ENCODE results near the gene AGO3.
A peak's percentile ranks its signal among the peaks of the same experiment; 100 is the strongest.

Gene AGO3

DNA sequence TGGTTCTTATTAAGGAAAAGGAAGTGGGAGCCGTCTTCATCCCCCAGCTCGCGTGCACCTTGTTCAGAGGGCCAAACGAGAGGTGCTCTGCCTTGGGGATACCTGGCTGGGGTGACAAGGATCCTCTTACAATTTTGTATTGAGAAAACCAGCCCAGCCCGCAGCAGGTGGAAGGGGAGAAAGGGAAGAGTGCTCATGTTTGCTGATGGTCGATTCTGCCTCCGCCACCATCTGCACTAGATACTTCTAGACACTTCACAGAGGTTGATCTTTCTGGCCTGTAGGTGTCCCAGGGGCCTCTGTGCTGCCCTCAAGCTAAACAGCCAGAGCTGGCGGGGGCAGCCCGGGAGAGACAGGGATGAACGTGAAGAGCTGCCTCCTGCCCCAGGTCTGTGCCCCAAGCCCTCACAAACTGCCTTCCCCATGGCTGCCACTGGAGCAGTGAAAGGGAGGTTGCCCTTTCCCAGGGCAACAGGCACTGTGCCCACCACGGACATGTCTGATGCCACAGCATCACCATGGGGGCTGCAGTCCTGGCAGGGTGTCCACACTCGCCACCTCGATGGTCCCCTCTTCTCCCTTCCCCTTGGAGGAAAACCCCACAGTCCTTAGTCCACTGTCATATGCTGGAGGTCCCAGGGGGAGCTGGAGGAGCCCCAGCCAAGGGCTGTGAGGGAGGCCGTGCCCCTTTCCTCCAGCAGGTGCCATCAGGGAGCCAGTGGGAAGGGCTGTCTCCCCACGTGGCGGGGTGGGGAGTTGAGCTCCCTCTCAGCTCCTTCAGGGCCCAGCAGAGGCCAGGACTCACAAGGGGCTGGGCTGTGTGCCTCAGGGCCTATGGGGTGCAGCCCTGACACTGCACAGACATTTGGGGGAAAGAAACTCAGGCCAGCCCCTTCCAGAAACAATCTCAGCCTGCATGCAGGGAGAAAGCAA is 165.9 kb downstream of the AGO3 start:
- DNase-seq (ENCODE audit: low read depth, low spot score), result peak; percentile 67

DNA sequence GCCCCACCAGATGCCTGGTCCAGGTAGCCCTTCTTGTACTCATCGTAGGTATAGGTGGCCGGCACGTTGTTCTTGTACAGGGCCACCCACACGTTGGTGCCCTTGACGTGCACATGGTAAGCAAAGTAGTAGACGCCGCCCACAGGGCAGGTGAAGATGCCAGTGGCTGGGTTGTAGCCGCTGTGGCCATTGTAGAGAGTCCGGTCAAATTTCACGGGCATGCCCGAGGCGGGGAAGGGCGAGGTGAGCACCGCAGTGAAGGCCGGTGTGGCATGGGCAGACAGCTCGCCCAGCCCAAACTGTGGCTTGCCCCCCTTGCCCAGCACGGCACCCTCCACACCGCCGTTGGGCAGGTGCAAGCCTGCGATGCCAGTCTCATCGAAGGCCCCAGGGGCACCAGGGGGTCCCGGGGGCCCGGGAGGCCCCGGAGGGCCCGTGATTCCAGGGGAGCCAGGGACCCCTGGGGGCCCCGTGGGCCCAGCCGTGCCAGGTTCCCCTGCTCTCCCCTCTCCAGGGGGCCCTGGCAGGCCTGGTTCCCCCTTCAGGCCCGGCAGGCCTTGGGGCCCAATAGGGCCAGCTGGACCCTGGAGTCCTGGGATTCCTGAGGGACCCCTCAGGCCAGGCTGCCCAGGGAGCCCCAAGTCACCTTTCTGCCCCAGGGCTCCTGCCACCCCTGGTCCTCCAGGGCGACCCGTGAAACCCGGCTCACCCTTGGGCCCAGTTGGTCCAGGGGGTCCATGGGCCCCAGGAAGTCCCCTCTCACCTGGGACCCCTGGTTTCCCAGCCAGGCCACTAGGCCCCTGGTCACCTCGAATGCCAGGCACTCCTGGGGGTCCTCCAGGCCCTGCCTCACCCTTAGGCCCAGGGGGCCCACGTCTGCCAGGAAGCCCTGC is 167.0 kb downstream of the AGO3 start:
- DNase-seq (ENCODE audit: low read depth, low spot score), result no peak

DNA sequence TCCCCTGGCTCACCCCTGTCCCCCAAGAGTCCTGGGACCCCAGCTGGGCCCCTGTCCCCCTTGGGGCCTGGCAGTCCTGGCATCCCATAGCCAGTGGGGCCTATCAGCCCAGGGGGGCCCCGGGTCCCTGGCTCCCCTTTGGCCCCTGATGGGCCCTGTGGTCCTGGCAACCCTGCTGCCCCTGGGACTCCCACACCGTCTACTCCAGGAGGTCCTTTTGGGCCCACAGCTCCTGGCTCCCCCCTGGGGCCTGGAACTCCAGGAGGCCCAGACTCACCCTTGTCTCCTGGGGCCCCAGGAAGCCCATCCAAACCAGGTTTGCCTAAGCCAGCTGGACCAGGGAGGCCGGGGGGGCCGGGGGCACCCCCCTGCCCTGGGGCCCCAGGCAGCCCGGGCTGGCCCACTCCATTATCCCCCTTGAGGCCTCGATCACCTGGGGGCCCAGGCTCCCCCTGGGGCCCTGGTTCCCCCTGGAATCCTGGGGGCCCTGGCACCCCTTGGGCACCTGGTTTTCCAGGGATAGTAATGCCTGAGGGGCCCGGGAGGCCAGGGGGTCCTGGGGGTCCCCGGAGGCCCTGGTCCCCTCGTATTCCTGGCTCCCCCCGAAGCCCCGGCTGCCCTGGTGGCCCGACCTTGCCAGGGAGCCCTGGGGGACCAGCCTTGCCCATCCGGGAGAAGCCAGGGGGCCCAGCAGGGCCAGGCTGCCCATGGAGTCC is 167.9 kb downstream of the AGO3 start:
- DNase-seq (ENCODE audit: low read depth, low spot score), result no peak

DNA sequence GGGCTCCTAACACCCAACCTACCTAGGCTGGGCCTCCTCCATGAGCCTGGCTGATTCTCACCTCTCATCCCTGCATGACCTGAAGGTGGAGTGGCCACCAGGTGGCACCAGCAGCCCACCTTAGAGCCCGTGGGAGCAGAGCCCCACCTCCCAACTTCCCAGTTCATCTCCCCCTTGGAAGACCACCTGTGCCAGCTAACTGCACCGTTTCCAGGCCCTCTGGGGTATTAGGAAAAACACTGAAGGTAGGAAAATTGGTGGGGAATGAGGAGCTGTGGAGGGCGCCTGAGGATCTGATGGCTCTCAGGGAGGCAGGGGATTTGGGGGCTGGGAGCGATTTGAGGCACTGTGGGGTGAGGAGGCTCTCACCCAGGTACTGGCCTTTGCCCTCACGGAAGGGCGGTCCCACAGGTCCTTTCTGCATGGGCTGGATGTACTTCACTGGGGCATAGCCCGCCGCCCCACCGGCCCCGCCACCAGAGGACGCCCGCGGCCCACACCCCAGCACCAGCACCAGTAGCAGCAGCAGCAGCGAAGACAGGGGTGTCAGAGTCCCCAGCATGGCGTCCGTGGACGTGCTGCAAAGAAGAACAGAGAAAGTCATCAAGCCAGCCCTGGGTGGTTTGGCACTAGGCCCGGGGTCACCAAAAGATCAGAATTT is 168.9 kb downstream of the AGO3 start:
- DNase-seq (ENCODE audit: low read depth, low spot score), result peak; percentile 92

DNA sequence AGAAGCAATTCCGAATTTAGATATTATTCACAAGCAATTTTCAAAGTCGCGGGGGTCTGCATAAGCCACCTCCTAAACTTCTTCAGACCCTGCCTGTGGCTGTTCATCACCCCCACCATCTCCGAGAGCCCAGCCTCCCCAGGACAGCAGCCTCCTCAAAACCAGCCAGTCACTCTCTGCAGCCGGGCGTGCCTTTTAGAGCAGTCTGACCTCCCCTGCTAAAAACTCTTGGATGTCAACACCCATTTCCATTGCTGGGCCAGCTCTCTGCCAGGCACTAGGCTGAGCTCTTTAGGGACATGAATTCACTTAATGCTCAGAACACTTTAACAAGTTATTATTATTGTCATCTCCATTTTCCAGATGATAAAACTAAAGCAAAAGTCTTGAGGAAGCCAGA is 169.5 kb downstream of the AGO3 start:
- DNase-seq (ENCODE audit: low read depth, low spot score), result no peak

DNA sequence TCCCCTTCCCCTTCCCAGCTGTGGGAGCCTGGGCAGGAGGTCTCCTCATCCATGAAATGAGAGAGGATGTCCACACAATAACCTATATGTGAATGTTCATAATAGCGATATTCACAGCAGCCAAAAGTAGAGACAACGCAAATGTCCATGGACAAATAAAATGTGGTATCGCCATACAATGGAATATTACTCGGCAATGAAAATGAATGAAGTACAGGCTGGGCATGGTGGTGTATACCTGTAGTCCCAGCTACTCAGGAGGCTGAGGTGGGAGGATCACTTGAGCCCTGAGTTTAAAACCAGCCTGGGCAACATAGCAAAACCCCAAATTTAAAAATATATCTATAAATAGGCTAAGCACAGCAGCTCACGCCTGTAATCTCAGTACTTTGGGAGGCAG is 170.6 kb downstream of the AGO3 start:
- DNase-seq (ENCODE audit: low read depth, low spot score), result no peak

DNA sequence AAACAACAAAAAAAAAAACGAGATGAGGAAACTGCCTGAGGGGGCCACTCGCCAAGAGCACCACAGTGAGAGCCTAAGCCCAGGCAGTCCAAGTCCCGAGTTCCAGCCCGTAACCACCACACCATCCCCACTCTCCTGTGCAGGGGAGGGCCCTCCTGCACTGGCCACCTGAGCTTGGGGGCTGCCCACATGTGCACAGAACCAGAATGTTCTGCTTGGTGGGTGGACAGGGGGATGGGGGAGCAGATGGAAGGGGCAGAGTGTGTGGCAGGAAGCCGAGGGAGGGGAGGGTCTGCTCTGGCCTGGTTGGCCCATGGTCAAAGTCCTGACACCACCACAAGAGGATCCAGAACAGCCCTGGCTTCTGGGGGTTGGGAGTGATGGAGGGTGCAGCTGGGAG is 175.4 kb downstream of the AGO3 start:
- no peak for DNase-seq (ENCODE audit: low read depth, low spot score)

DNA sequence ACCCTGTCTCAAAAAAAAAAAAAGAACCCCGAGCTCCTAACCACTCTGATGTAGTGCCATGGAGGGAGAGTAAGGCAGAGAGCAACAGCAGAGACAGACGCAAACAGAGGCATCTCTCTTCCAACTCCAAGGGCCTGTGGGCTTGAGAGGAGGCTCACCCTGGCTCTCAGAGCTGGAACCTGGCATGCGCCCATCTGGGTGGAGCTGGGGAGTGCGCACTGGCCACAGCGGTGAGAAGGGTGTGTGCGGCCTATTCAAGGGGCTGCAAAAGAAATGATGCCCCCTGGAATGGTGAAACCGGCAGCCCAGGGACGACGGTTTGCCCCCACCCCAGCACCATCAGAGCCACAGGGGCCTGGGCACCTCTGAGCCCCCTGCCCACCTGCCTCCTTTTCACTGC is 176.5 kb downstream of the AGO3 start:
- no peak for DNase-seq (ENCODE audit: low read depth, low spot score)

DNA sequence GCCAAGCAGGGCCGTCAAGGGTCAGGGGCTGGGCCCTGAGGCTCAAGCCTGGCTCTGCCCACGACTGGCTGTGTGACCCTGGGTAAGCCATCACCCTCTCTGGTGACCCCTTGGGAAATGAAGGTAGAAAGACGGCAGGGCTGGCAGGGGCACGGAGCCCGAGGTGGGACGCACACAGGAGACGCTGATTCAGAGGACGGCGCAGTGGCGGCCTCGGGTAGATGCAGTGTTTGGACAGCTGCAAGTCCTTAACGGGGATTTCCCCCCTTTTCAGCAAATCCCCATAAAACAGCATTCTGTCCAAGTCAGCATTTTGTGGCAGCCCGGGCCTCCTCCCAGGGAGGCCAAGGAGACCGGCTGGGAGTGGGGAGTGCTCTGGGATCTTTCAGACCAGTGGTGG is 177.4 kb downstream of the AGO3 start:
- DNase-seq (ENCODE audit: low read depth, low spot score), result no peak

DNA sequence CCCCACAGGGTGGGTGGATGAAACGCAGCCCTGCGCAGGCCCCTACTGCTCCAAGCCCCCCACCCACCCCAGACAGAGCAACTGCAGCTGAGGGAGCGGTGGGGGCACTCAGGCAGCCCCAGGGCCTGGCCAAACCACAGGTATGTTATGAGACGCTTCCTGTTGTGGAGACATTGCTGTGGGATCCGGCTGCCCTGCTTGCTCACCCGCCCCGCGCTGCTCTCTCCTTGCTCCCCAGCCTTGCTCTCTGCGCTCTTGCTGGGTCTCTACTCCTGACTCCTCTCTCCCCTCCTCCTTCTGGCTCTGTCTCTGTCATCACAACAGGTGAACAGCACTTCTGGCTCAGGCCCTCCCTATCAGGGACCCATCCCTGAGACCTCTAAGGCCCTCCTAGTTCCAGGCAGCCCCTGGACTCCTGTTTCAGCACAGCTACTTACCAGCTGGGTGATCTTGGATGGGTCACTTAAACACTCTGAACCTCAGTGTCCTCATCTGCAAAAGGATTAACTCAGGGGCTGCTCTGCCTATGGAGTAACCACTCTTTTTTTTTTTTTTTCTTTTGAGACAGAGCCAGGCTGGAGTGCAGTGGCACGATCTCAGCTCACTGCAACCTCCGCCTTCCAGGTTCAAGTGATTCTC is 178.3 kb downstream of the AGO3 start:
- no peak for DNase-seq (ENCODE audit: low read depth, low spot score)

DNA sequence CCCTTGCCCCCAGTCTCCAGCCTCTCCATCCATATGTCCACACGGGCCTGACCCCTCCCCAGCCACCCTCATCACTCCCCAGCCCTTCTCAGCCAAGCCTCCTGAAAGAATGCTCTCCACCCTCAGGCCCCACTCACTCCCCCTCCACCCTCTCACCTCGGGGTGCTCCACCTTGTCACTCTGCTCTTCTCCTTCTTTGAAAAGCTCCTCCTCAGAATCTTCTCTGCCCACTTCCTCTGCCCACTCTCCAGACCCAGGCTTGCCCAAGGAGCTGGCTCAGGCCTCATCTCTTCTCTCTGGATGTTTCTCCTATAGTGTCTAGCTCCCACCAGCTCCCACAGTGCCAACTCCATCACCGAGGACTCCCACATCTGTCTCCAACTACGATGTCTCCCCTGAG is 180.2 kb downstream of the AGO3 start:
- DNase-seq (ENCODE audit: low read depth, low spot score), result no peak

DNA sequence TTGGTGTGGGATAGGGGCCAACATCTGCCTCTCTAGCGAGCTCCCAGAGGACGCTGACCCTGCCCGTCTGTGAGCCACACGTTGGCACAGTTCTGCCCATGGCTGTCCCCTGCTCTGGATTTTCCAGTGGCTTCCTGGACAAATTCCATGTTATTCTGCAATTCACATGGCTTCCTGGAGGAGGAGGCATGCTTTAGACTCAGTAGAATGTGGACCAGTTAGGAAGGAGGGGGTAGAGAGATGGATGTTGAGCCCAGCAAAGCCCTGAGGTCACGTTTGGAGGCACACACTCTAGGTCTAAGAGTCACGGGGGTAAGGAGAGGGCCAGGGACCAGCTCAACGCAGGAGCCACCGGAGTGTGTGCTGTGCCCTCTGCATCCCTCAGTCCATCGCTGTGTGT is 181.9 kb downstream of the AGO3 start:
- no peak for DNase-seq (ENCODE audit: low read depth, low spot score)

DNA sequence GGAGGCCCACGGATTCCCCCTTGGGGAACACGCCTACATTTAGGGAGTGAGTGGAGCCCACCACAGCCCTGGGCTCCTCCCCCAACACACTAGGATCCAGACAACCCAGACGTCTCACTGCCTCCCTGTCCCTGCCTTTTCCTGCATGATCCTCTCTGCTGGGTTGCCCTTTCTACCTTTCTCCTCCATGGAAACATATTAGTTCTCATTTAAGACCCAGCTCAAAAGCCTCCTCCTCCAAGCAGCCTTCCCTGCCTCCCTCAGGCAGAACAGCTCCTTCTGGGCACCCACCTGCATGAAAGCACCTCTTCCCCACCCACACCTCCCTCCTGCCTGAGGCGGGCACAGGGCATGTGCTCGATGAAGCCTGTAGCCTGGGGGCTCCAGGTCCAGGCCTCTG is 183.5 kb downstream of the AGO3 start:
- peak; percentile 36 for DNase-seq (ENCODE audit: low read depth, low spot score)

DNA sequence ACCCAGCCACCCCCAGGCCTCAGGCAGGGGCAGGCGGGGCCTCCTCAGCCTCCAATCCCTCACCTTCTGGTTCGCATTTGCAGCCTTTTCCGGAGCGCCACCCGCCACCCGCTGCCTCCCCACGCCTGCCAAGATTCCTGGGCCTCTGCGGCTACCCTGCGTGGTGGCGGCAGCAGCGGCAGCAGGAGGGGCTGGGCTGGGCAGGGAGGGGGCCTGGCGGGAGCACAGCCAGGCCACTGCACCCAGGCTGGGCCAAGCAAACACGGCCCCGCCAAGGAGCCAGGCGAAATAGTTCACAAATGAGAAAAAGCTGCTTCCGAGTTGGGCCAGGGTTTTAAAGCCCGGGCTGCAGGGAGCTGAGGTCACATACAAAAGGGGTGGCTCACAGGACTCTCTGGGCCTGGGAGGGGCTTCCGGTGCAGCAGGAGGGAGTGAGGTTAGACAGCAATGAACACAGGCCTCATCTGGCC is 184.3 kb downstream of the AGO3 start:
- peak; percentile 56 for DNase-seq (ENCODE audit: low read depth, low spot score)

DNA sequence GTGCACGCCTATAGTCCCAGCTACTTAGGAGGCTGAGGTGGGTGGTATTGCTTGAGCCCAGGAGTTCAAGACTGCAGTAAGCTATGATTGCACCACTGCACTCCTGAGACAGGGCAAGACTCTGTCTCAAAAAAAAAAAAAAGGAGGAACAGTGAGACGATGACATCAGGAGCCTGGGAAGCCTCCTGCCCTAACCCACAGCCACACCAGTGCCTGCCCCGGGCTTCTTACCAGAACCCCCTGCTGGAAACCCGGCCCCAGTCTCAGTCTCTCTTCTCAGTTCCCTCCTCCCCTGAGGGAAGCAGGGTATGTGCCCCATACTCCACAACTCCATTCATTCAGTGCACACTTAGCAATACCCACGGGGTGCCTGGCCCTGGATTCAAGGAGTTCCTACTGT is 185.0 kb downstream of the AGO3 start:
- DNase-seq (ENCODE audit: low read depth, low spot score), result peak; percentile 44

DNA sequence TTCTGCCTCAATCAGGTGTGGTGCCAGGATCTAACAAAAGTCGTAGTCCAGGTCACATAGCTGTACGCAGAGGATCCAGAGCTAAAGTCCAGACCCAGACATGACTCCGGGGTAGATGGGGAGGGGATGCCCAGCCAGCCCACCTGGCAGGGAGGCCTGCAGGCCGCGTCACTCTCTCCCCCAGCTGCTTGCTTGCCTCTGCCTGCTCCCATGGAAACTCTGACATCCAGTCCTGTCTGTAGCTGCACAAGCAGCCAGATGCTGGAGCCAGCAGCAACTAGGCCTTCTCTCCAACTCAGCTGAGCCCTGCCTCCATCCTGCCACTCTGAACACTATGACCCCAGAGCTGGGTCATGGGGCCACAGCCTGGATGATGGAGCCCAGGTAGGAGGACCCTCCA is 186.0 kb downstream of the AGO3 start:
- DNase-seq (ENCODE audit: low read depth, low spot score), result no peak

DNA sequence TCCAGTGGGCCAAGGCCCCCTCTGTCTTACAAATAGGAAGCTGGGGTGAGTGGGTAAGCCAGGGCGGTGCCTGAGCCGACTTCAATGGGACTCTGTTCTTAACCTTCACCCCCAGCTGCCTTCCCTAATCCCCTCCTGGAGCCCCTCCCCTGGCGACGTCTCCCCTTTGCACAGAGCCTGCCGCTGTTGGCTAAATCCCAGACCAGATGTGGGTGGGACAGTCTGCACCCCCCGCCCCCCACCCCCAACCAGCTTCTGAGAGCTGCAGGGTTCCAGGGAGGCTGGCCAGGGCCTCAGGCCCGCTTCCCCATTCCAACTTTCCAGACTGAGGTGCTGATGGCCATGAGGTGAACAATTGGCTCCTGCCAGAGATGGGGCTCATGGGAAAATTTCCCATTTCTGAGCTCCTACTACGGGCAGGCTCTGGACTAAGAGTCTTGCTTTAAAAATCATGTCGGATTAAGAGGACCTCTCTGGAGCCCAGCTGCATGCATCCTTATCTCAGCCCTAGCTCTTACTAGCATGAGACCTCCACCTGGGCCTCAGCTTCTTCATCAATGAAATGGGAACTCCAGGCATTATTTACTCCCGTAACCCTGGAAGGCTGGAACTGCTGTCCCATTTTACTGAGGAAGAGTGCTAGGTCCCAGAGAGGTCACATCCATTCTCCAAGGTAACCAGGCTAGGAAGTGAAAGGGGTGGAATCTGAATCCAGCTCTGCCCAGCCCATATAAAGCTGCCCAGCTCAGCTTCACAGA is 187.7 kb downstream of the AGO3 start:
- DNase-seq (ENCODE audit: low read depth, low spot score), result no peak

DNA sequence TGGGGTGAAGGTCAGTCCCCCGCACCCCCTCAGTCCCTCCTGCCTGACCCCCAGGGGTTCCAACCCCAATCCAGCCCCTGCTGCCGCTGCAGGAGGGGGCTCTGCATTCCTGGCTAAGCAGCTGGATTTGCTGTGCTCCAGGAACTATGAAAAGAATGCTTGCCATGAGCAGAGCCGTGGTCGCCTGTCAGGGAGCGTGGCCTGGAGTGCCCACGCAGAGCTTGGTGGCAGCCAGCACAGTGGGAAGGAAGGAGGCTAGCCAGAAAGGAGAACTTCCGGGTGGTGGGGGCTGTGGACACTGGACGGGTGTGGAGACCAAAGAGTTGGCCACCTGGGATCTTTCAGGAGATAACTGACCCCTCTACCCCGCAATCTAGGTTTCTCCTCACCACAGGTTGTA is 188.6 kb downstream of the AGO3 start:
- peak; percentile 25 for DNase-seq (ENCODE audit: low read depth, low spot score)
